HepG2 (cell line): ENCODE measurements around the gene SEMA3B. TPM values are rescaled to one million over a fixed set of nuclear protein-coding genes. Genes with fewer than 3 reads are reported as not detected.
A peak's percentile ranks its signal among the peaks of the same experiment; 100 is the strongest.

Source experiments
- CHCHD3 ChIP-seq: sonication (generic); formaldehyde crosslinking; IDR thresholded peaks from 2 replicates; pipeline ENCODE4 v1.8.0; 2022; ENCODE audit warnings: mild to moderate bottlenecking, missing genetic modification reagents, moderate library complexity
- CREM ChIP-seq, 2 experiments: sonication (generic) in 1 of 2; formaldehyde crosslinking in 1 of 2; IDR thresholded peaks; 2 replicates each; pipeline versions ENCODE4 v1.4.0 to v1.6.1; 2016 to 2020; ENCODE audit warnings: antibody characterized with exemption in 1 of 2, mild to moderate bottlenecking in 1 of 2, missing genetic modification reagents in 1 of 2
- FOXK1 ChIP-seq: sonication (generic); formaldehyde crosslinking; IDR thresholded peaks from 2 replicates; pipeline ENCODE4 v1.4.0; 2020; ENCODE audit warnings: low read depth, missing genetic modification reagents, borderline replicate concordance
- POLR2A ChIP-seq, 2 experiments: IDR thresholded peaks; 2 replicates each; pipeline ENCODE4 v1.6.1; 2011; ENCODE audit warnings: low read depth in 2 of 2, low read length in 2 of 2, mild to moderate bottlenecking in 1 of 2, moderate library complexity in 1 of 2; ENCODE audit not compliant: insufficient read depth in 1 of 2
- RAD51 ChIP-seq: fragments of 450-650 bp; IDR thresholded peaks from 2 replicates; pipeline ENCODE4 v1.6.1; 2016; ENCODE audit warnings: borderline replicate concordance
- SOX6 ChIP-seq, 2 experiments: fragments of 450-650 bp in 1 of 2; sonication (generic) in 1 of 2; formaldehyde crosslinking in 1 of 2; IDR thresholded peaks; 2 replicates each; pipeline versions ENCODE4 v1.4.0 to v1.6.1; 2017 to 2020; ENCODE audit warnings: antibody characterized with exemption in 1 of 2, mild to moderate bottlenecking in 1 of 2, missing genetic modification reagents in 1 of 2
- TCF12 ChIP-seq, 2 experiments: fragments of 450-650 bp in 1 of 2; sonication (generic) in 1 of 2; formaldehyde crosslinking in 1 of 2; IDR thresholded peaks; 2 replicates each; pipeline versions ENCODE4 v1.6.1 to v1.8.0; 2017 to 2022; ENCODE audit warnings: antibody characterized with exemption in 1 of 2, mild to moderate bottlenecking in 1 of 2, missing genetic modification reagents in 1 of 2, moderate library complexity in 1 of 2
- U2AF2 ChIP-seq: fragments of 200-400 bp; formaldehyde crosslinking; IDR thresholded peaks from 2 replicates; pipeline ENCODE4 v1.6.1; 2017; ENCODE audit warnings: low read depth, mild to moderate bottlenecking, low read length
- ZBTB7A ChIP-seq: sonication (generic); formaldehyde crosslinking; IDR thresholded peaks from 2 replicates; pipeline ENCODE4 v1.8.0; 2022; ENCODE audit warnings: mild to moderate bottlenecking, missing genetic modification reagents
- ZFX ChIP-seq: sonication (generic); formaldehyde crosslinking; IDR thresholded peaks from 2 replicates; pipeline ENCODE4 v1.4.0; 2020; ENCODE audit warnings: mild to moderate bottlenecking, low read depth, missing genetic modification reagents, moderate library complexity
- ZNF230 ChIP-seq: sonication (generic); formaldehyde crosslinking; IDR thresholded peaks from 2 replicates; pipeline ENCODE4 v1.4.0; 2020; ENCODE audit warnings: mild to moderate bottlenecking, missing genetic modification reagents
- ZNF720 ChIP-seq: sonication (generic); formaldehyde crosslinking; IDR thresholded peaks from 2 replicates; pipeline ENCODE4 v1.4.0; 2020; ENCODE audit warnings: missing genetic modification reagents
- polyA plus RNA-seq, 8 experiments: library from polyadenylated mRNA; depleted of rRNA in 3 of 8; stranded (reverse) in 7 of 8; unstranded in 1 of 8; fragments of >200 nt; fragmentation: Illumina TruSeq in 4 of 8; extraction: Trizol in 4 of 8; gene quantifications; 2 replicates each; pipeline versions ENCODE4 v1.2.1 to v1.2.3, GENCODE V29; 2011 to 2016; ENCODE audit warnings: low read depth in 4 of 8, missing spikeins in 1 of 8, mixed read lengths in 1 of 8; ENCODE audit not compliant: insufficient read depth in 1 of 8
- total RNA-seq, 5 experiments: library from RNA; depleted of rRNA; stranded (reverse); fragments of >200 nt; fragmentation: Illumina TruSeq; extraction: Trizol; gene quantifications; 2 replicates each; pipeline ENCODE4 v1.2.3, GENCODE V29; 2016; ENCODE audit warnings: low read depth in 1 of 5
- TF ChIP-seq, protein P1 (sequence below): sonication (generic); formaldehyde crosslinking; IDR thresholded peaks from 2 replicates; pipeline ENCODE4 v1.5.1; 2020; ENCODE audit warnings: missing genetic modification reagents, mild to moderate bottlenecking, borderline replicate concordance
- TF ChIP-seq, protein P2 (sequence below), 2 experiments: sonication (generic) in 1 of 2; formaldehyde crosslinking in 1 of 2; IDR thresholded peaks; 2 replicates each; pipeline versions ENCODE4 v1.4.0 to v1.6.1; 2016 to 2020; ENCODE audit warnings: borderline replicate concordance in 1 of 2, low read depth in 1 of 2, mild to moderate bottlenecking in 1 of 2, missing genetic modification reagents in 1 of 2
- TF ChIP-seq, protein P3 (sequence below): sonication (generic); formaldehyde crosslinking; IDR thresholded peaks from 2 replicates; pipeline ENCODE4 v1.9.0; 2021; ENCODE audit warnings: missing genetic modification reagents, mild to moderate bottlenecking, borderline replicate concordance
- TF ChIP-seq, protein P4 (sequence below): sonication (generic); formaldehyde crosslinking; IDR thresholded peaks from 2 replicates; pipeline ENCODE4 v1.4.0; 2020; ENCODE audit warnings: low read depth, missing genetic modification reagents

Gene SEMA3B
- total and polyA plus RNA-seq, 2 of the 13 experiments (the other 11 are each of a cell fraction or from before 2014, with no cell fraction given): 93.2 to 158 TPM

DNA sequence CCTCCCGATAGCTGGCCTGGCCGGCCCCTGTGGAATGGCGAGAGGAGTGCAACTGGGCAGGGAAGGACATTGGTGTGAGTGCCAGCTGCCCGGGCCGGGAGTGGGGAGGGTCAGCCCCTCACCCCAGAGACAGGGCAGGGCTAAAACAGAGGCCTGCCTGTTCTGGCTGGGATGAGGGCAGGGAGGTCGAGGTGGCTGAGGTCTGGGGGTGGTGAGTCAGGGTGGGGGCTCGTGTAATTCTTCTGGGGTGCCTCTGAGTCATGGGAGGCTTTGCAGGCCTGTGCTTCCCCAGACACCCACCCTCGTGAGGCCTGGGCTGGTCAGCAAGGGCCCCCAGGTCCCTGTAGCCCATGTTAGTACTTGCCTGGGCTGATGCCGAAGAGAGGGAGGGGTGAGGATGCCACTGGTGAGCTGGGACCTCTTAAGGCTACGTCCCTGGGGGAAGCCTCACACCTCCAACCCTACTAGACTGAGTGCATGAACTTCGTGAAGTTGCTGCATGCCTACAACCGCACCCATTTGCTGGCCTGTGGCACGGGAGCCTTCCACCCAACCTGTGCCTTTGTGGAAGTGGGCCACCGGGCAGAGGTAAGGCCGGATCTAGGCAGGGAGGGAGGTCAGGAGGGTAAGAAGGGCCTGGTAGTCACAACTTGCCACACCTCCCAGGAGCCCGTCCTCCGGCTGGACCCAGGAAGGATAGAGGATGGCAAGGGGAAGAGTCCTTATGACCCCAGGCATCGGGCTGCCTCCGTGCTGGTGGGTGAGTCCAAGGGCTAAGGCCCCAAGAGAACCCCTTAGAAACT lies 1.7 kb downstream of the SEMA3B start (continued):
- TF ChIP-seq SOX6 (IDR thresholded peaks at IDR 0.05) (no peak), SOX6 (CRISPR knock-in tag; IDR thresholded peaks at IDR 0.05) (no peak), CREM (IDR thresholded peaks at IDR 0.05) (no peak), CREM (CRISPR knock-in tag; IDR thresholded peaks at IDR 0.05) (no peak), ZBTB7A (CRISPR knock-in tag) (no peak), TCF12 (IDR thresholded peaks at IDR 0.05) (no peak), TCF12 (CRISPR knock-in tag; IDR thresholded peaks at IDR 0.05) (no peak), U2AF2 (no peak), POLR2A (IDR thresholded peaks at IDR 0.05; ENCODE audit: insufficient read depth in 1 of 2, low read depth in 2 of 2, low read length in 2 of 2) (no peak), ZFX (CRISPR knock-in tag) (peak; percentile 39; the same call in 1 of the 2 replicates), RAD51 (no peak), ZNF230 (CRISPR knock-in tag) (no peak), FOXK1 (CRISPR knock-in tag) (no peak), ZNF720 (CRISPR knock-in tag) (no peak), CHCHD3 (CRISPR knock-in tag) (no peak)
- TF ChIP-seq, protein P1, sequence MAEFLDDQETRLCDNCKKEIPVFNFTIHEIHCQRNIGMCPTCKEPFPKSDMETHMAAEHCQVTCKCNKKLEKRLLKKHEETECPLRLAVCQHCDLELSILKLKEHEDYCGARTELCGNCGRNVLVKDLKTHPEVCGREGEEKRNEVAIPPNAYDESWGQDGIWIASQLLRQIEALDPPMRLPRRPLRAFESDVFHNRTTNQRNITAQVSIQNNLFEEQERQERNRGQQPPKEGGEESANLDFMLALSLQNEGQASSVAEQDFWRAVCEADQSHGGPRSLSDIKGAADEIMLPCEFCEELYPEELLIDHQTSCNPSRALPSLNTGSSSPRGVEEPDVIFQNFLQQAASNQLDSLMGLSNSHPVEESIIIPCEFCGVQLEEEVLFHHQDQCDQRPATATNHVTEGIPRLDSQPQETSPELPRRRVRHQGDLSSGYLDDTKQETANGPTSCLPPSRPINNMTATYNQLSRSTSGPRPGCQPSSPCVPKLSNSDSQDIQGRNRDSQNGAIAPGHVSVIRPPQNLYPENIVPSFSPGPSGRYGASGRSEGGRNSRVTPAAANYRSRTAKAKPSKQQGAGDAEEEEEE: peak; percentile 75; the same call in 1 of the 2 replicates
- TF ChIP-seq, protein P2, sequence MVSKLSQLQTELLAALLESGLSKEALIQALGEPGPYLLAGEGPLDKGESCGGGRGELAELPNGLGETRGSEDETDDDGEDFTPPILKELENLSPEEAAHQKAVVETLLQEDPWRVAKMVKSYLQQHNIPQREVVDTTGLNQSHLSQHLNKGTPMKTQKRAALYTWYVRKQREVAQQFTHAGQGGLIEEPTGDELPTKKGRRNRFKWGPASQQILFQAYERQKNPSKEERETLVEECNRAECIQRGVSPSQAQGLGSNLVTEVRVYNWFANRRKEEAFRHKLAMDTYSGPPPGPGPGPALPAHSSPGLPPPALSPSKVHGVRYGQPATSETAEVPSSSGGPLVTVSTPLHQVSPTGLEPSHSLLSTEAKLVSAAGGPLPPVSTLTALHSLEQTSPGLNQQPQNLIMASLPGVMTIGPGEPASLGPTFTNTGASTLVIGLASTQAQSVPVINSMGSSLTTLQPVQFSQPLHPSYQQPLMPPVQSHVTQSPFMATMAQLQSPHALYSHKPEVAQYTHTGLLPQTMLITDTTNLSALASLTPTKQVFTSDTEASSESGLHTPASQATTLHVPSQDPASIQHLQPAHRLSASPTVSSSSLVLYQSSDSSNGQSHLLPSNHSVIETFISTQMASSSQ (IDR thresholded peaks at IDR 0.05; ENCODE audit: low read depth): no peak
- TF ChIP-seq, protein P2 (CRISPR knock-in tag; IDR thresholded peaks at IDR 0.05; ENCODE audit: borderline replicate concordance): no peak
- TF ChIP-seq, protein P3, sequence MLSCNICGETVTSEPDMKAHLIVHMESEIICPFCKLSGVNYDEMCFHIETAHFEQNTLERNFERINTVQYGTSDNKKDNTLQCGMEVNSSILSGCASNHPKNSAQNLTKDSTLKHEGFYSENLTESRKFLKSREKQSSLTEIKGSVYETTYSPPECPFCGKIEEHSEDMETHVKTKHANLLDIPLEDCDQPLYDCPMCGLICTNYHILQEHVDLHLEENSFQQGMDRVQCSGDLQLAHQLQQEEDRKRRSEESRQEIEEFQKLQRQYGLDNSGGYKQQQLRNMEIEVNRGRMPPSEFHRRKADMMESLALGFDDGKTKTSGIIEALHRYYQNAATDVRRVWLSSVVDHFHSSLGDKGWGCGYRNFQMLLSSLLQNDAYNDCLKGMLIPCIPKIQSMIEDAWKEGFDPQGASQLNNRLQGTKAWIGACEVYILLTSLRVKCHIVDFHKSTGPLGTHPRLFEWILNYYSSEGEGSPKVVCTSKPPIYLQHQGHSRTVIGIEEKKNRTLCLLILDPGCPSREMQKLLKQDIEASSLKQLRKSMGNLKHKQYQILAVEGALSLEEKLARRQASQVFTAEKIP (CRISPR knock-in tag): no peak
- TF ChIP-seq, protein P4, sequence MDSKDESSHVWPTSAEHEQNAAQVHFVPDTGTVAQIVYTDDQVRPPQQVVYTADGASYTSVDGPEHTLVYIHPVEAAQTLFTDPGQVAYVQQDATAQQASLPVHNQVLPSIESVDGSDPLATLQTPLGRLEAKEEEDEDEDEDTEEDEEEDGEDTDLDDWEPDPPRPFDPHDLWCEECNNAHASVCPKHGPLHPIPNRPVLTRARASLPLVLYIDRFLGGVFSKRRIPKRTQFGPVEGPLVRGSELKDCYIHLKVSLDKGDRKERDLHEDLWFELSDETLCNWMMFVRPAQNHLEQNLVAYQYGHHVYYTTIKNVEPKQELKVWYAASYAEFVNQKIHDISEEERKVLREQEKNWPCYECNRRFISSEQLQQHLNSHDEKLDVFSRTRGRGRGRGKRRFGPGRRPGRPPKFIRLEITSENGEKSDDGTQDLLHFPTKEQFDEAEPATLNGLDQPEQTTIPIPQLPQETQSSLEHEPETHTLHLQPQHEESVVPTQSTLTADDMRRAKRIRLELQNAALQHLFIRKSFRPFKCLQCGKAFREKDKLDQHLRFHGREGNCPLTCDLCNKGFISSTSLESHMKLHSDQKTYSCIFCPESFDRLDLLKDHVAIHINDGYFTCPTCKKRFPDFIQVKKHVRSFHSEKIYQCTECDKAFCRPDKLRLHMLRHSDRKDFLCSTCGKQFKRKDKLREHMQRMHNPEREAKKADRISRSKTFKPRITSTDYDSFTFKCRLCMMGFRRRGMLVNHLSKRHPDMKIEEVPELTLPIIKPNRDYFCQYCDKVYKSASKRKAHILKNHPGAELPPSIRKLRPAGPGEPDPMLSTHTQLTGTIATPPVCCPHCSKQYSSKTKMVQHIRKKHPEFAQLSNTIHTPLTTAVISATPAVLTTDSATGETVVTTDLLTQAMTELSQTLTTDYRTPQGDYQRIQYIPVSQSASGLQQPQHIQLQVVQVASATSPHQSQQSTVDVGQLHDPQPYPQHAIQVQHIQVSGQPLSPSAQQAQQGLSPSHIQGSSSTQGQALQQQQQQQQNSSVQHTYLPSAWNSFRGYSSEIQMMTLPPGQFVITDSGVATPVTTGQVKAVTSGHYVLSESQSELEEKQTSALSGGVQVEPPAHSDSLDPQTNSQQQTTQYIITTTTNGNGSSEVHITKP: no peak
